MM.1S (cell line): ENCODE results near the gene OVOL3.
A peak's percentile ranks its signal among the peaks of the same experiment; 100 is the strongest.

Experiments used
- DNase-seq: peaks from one replicate; pipeline ENCODE4 v3.0.0-alpha.2; 2015
- H2AFZ ChIP-seq: fragments of 300-600 bp; sonication (generic); 2 replicates; pipeline ENCODE4 v1.6.0; 2016; ENCODE audit warnings: antibody characterized with exemption, low read length
- H3F3A ChIP-seq: fragments of 300-600 bp; sonication (generic); 2 replicates; pipeline ENCODE4 v1.6.1; 2016; ENCODE audit warnings: mild to moderate bottlenecking, antibody characterized with exemption, low read length, moderate library complexity, mixed read lengths; ENCODE audit not compliant: insufficient read depth
- H3K27ac ChIP-seq: fragments of 300-600 bp; sonication (generic); 2 replicates; pipeline ENCODE4 v1.5.1; 2016; ENCODE audit warnings: mild to moderate bottlenecking, low read length
- H3K27me3 ChIP-seq: fragments of 300-600 bp; sonication (generic); replicated peaks from 2 replicates; pipeline ENCODE4 v1.6.0; 2016; ENCODE audit warnings: low read length; ENCODE audit not compliant: insufficient read depth
- H3K36me3 ChIP-seq: fragments of 300-600 bp; sonication (generic); replicated peaks from 2 replicates; pipeline ENCODE4 v1.6.1; 2016; ENCODE audit warnings: mild to moderate bottlenecking, low read length, mixed read lengths; ENCODE audit not compliant: insufficient read depth
- H3K4me1 ChIP-seq: fragments of 300-600 bp; sonication (generic); 2 replicates; pipeline ENCODE4 v1.6.1; 2016; ENCODE audit warnings: low read length, mixed read lengths
- H3K4me2 ChIP-seq: fragments of 300-600 bp; sonication (generic); 2 replicates; pipeline ENCODE4 v1.6.0; 2016; ENCODE audit warnings: low read depth, low read length
- H3K4me3 ChIP-seq: fragments of 300-600 bp; sonication (generic); 2 replicates; pipeline ENCODE4 v1.5.1; 2016; ENCODE audit warnings: low read length, mixed read lengths
- H3K79me2 ChIP-seq: fragments of 300-600 bp; sonication (generic); 2 replicates; pipeline ENCODE4 v1.6.1; 2016; ENCODE audit warnings: mixed run types, low read length, mixed read lengths
- H3K9ac ChIP-seq: fragments of 300-600 bp; sonication (generic); 2 replicates; pipeline ENCODE4 v1.6.1; 2016; ENCODE audit warnings: low read length, mixed read lengths
- H3K9me2 ChIP-seq: fragments of 300-600 bp; sonication (generic); replicated peaks from 2 replicates; pipeline ENCODE4 v1.6.1; 2016; ENCODE audit warnings: mild to moderate bottlenecking, low read length, mixed read lengths; ENCODE audit not compliant: insufficient read depth
- H3K9me3 ChIP-seq: fragments of 300-600 bp; sonication (generic); replicated peaks from 2 replicates; pipeline ENCODE4 v1.6.1; 2016; ENCODE audit warnings: mild to moderate bottlenecking, low read length, mixed read lengths; ENCODE audit not compliant: insufficient read depth
- H4K20me1 ChIP-seq: fragments of 300-600 bp; sonication (generic); 2 replicates; pipeline ENCODE4 v1.6.1; 2016; ENCODE audit warnings: mild to moderate bottlenecking, low read length, moderate library complexity, mixed read lengths; ENCODE audit not compliant: insufficient read depth
- CTCF ChIP-seq: fragments of 300-600 bp; sonication (generic); IDR thresholded peaks from 2 replicates; pipeline ENCODE4 v1.5.1; 2016; ENCODE audit warnings: antibody characterized with exemption, low read length, mixed read lengths
- EZH2 ChIP-seq: fragments of 300-600 bp; sonication (generic); optimal IDR thresholded peaks from 2 replicates; pipeline ENCODE3; 2017; ENCODE audit warnings: low read depth, mild to moderate bottlenecking, antibody characterized with exemption, low read length, mixed read lengths
- EZH2phosphoT487 ChIP-seq: fragments of 300-600 bp; sonication (generic); IDR thresholded peaks from 2 replicates; pipeline ENCODE4 v1.6.1; 2018; ENCODE audit warnings: antibody characterized with exemption, low read length

OVOL3 gene

DNA sequence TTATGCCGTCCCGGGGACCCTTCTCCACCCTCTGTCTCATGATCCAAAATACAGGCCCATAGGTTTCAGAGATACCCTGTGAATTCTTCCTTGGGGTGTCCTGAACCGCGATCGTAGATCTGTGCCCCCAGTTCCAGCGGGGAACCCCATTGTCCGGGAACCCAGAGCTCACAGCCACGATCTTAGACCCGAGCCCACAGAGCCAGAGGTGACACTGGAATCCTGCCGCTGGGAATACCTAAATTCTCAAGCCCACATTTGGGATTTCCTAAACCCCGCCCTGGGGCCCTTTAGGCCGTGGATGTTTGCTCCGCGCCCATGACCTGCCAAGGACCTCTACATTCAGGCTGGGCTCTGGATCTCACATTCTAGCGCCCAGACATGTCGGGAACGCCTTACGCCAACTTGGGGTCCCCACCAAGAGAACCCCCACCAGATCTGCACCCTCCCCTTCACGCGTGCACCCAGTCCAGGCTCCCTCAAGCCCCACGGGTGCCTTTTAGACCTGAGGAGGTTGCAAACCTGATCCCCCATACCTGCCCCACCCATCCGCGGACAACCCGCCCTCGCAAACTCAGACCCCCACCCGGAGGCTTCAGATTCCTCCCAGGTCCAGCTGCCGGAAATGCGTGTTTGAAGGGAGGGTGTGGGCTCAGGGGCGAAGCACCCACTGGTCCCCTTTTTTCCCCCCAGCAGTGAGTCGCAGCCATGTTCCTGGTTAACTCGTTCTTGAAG is 29.5 kb downstream of the OVOL3 start:
- H3K27me3 ChIP-seq = no peaks in the 10 kb centered on the region
- H3K9me3 ChIP-seq = no peaks in the 10 kb centered on the region
- H3F3A ChIP-seq = peaks cover 35% of the 10 kb centered on the region
- H3K27ac ChIP-seq = peak overlapping the region; percentile 92
- peak overlapping the region; percentile 95 for H3K9ac ChIP-seq
- peak overlapping the region; percentile 99 for H3K4me3 ChIP-seq
- H3K9me2 ChIP-seq = no peaks in the 10 kb centered on the region
- peak; percentile 39 for DNase-seq
- no peaks in the 10 kb centered on the region for H4K20me1 ChIP-seq
- H2AFZ ChIP-seq = peak overlapping the region; percentile 81
- H3K36me3 ChIP-seq = peaks cover 13% of the 10 kb centered on the region
- peaks cover 21% of the 10 kb centered on the region for H3K4me1 ChIP-seq
- H3K79me2 ChIP-seq = peaks cover 29% of the 10 kb centered on the region
- TF ChIP-seq CTCF (no peak), EZH2phosphoT487 (no peak), EZH2 (no peak)
- H3K4me2 ChIP-seq = peak overlapping the region; percentile 91

GRCh38 chr19:36141039-36141927 is 30.3 kb downstream of the OVOL3 start:
- H3K4me2 ChIP-seq = peak overlapping the region; percentile 85
- H3K27ac ChIP-seq = no peak overlapping the region
- peaks cover 17% of the 10 kb centered on the region for H3K4me1 ChIP-seq
- H3F3A ChIP-seq = peaks cover 31% of the 10 kb centered on the region
- TF ChIP-seq EZH2phosphoT487 = no peak
- no peak for TF ChIP-seq EZH2
- no peak for TF ChIP-seq CTCF
- H3K9me2 ChIP-seq = no peaks in the 10 kb centered on the region
- peak overlapping the region; percentile 95 for H3K9ac ChIP-seq
- peak; percentile 85 for DNase-seq
- H3K36me3 ChIP-seq = peaks cover 13% of the 10 kb centered on the region
- H3K4me3 ChIP-seq = peak overlapping the region; percentile 99
- H3K9me3 ChIP-seq = no peaks in the 10 kb centered on the region
- no peaks in the 10 kb centered on the region for H4K20me1 ChIP-seq
- no peak overlapping the region for H2AFZ ChIP-seq
- H3K79me2 ChIP-seq = peaks cover 29% of the 10 kb centered on the region
- H3K27me3 ChIP-seq = no peaks in the 10 kb centered on the region

GRCh38 chr19:36142046-36142445 is 31.1 kb downstream of the OVOL3 start:
- Histone ChIP-seq H3K36me3 (peaks cover 13% of the 10 kb centered on the region), H3F3A (peaks cover 25% of the 10 kb centered on the region), H2AFZ (no peak overlapping the region), H3K79me2 (peaks cover 29% of the 10 kb centered on the region), H3K4me3 (no peak overlapping the region), H3K9ac (no peak overlapping the region), H3K4me1 (peaks cover 12% of the 10 kb centered on the region), H4K20me1 (no peaks in the 10 kb centered on the region), H3K27me3 (no peaks in the 10 kb centered on the region), H3K27ac (no peak overlapping the region), H3K4me2 (no peak overlapping the region), H3K9me2 (no peaks in the 10 kb centered on the region), H3K9me3 (no peaks in the 10 kb centered on the region)
- TF ChIP-seq EZH2 (no peak), EZH2phosphoT487 (no peak), CTCF (no peak)
- DNase-seq = no peak
